Endodermal cell (in vitro differentiated cells): ENCODE measurements around the gene MAVS. TPM values are rescaled to one million over a fixed set of nuclear protein-coding genes. Genes with fewer than 3 reads are reported as not detected.
"Not testable (repeated sequence)": the region's sequence is repeated elsewhere in the genome, so short reads cannot be mapped to it uniquely, and the experiment has no call there.

ENCODE experiments used
- DNase-seq: peaks from one replicate; pipeline ENCODE4 v3.0.0-alpha.2; 2017
- H3K27ac ChIP-seq: 2 replicates; pipeline ENCODE4 v1.5.1; 2013; ENCODE audit warnings: mild to moderate bottlenecking, low read depth, low read length, moderate library complexity
- H3K27me3 ChIP-seq: 2 replicates; pipeline ENCODE4 v1.6.1; 2013; ENCODE audit warnings: mild to moderate bottlenecking, low read length, moderate library complexity; ENCODE audit not compliant: insufficient read depth, control insufficient read depth, poor library complexity, severe bottlenecking
- H3K36me3 ChIP-seq: 2 replicates; pipeline ENCODE4 v1.7.0; 2013; ENCODE audit warnings: mild to moderate bottlenecking, low read length, moderate library complexity; ENCODE audit not compliant: control insufficient read depth, insufficient read depth
- H3K4me1 ChIP-seq: one replicate; pipeline ENCODE4 v1.7.0; 2013; ENCODE audit warnings: low read length; ENCODE audit not compliant: control insufficient read depth, insufficient read depth
- H3K4me3 ChIP-seq: 2 replicates; pipeline ENCODE4 v1.5.1; 2013; ENCODE audit warnings: mild to moderate bottlenecking, low read length, moderate library complexity
- H3K9ac ChIP-seq: 2 replicates; pipeline ENCODE4 v1.6.1; 2013; ENCODE audit warnings: mild to moderate bottlenecking, low read length, moderate library complexity; ENCODE audit not compliant: poor library complexity, severe bottlenecking; ENCODE audit errors: extremely low read depth
- H3K9me3 ChIP-seq: 2 replicates; pipeline ENCODE4 v1.6.1; 2013; ENCODE audit warnings: mild to moderate bottlenecking, low read length, moderate library complexity; ENCODE audit not compliant: control insufficient read depth
- H3K27ac Mint-ChIP-seq: 2 replicates; pipeline ENCODE4 v1.8.0; 2020; ENCODE audit warnings: mixed read lengths
- H3K27me3 Mint-ChIP-seq: 2 replicates; pipeline ENCODE4 v1.8.0; 2021; ENCODE audit warnings: mild to moderate bottlenecking, mixed read lengths; ENCODE audit not compliant: insufficient read depth
- H3K36me3 Mint-ChIP-seq: 2 replicates; pipeline ENCODE4 v1.8.0; 2020; ENCODE audit warnings: low read depth, mixed read lengths
- H3K4me1 Mint-ChIP-seq: 2 replicates; pipeline ENCODE4 v1.8.0; 2020; ENCODE audit warnings: mixed read lengths
- H3K4me3 Mint-ChIP-seq: 2 replicates; pipeline ENCODE4 v1.8.0; 2020; ENCODE audit warnings: mild to moderate bottlenecking, moderate library complexity, mixed read lengths
- H3K9me3 Mint-ChIP-seq: 2 replicates; pipeline ENCODE4 v1.8.0; 2020; ENCODE audit warnings: mild to moderate bottlenecking, mixed read lengths
- CTCF ChIP-seq: fragments of 200-600 bp; sonication (generic); conservative IDR thresholded peaks from 2 replicates; pipeline ENCODE4 v1.5.0; 2021; ENCODE audit warnings: antibody characterized with exemption, mild to moderate bottlenecking
- WGBS, 2 experiments: methylation state at CpG; one replicate each; pipeline versions ENCODE4 v1.1.5 to v1.1.7; 2013; ENCODE audit warnings: missing lambda C conversion rate in 2 of 2, mixed read lengths in 1 of 2; ENCODE audit not compliant: insufficient coverage in 1 of 2, insufficient read length in 1 of 2; 5-methylcytosine and 5-hydroxymethylcytosine counted together
- total RNA-seq, 2 donors: library from RNA; stranded (reverse); fragmentation: NEBNext Ultra II Directional in 1 of 2; extraction: Animal tissue kit (Norgen Biotek cat#: 25700) in 1 of 2; gene quantifications; 2 replicates in 1 of 2; 3 replicates in 1 of 2; pipeline ENCODE4 v1.2.1, GENCODE V29; 2021

Gene MAVS
- total RNA-seq, 2 donors from 2014 or later, result 43.1 to 43.2 TPM

- 76 to 77% methylated on average over 6 to 7 of the region's 7 CpGs for WGBS, 2 experiments
- peak overlapping the region; percentile 62 for H3K27ac Mint-ChIP-seq
- H3K27me3 Mint-ChIP-seq, result no peaks in the 10 kb centered on the region
- no peak overlapping the region for H3K4me3 ChIP-seq
- DNase-seq, result peak; percentile 81
- H3K4me3 Mint-ChIP-seq, result no peak overlapping the region
- H3K27ac ChIP-seq, result no peak overlapping the region
- no peaks in the 10 kb centered on the region for H3K9me3 ChIP-seq
- peaks cover 5% of the 10 kb centered on the region for H3K4me1 Mint-ChIP-seq
- peaks cover 16% of the 10 kb centered on the region for H3K36me3 ChIP-seq
- TF ChIP-seq CTCF, result peak; percentile 68
- H3K9me3 Mint-ChIP-seq, result no peaks in the 10 kb centered on the region
- H3K9ac ChIP-seq, result no peak overlapping the region
- H3K27me3 ChIP-seq, result no peaks in the 10 kb centered on the region
- H3K36me3 Mint-ChIP-seq, result peaks cover 19% of the 10 kb centered on the region
- no peaks in the 10 kb centered on the region for H3K4me1 ChIP-seq
Measured at GRCh38 chr20:3825526-3825925, 21.1 kb upstream of the MAVS start.

- H3K36me3 ChIP-seq, result peaks cover 16% of the 10 kb centered on the region
- H3K4me1 ChIP-seq, result no peaks in the 10 kb centered on the region
- Mint-ChIP-seq H3K36me3 (peaks cover 19% of the 10 kb centered on the region), H3K27ac (no peak overlapping the region), H3K9me3 (no peaks in the 10 kb centered on the region), H3K4me3 (no peak overlapping the region), H3K4me1 (peaks cover 3% of the 10 kb centered on the region), H3K27me3 (no peaks in the 10 kb centered on the region)
- no peak for DNase-seq
- H3K27ac ChIP-seq, result no peak overlapping the region
- no peaks in the 10 kb centered on the region for H3K9me3 ChIP-seq
- no peaks in the 10 kb centered on the region for H3K27me3 ChIP-seq
- H3K9ac ChIP-seq, result no peak overlapping the region
- H3K4me3 ChIP-seq, result no peak overlapping the region
- no peak for TF ChIP-seq CTCF
- WGBS, 2 experiments, result 90 to 100% methylated on average over 2 to 4 of the region's 4 CpGs
Measured at GRCh38 chr20:3826420-3826819, 20.2 kb upstream of the MAVS start.

- H3K4me3 ChIP-seq, result no peak overlapping the region
- peaks cover 5% of the 10 kb centered on the region for H3K36me3 ChIP-seq
- Mint-ChIP-seq H3K4me1 (peaks cover 3% of the 10 kb centered on the region), H3K9me3 (no peaks in the 10 kb centered on the region), H3K36me3 (peaks cover 15% of the 10 kb centered on the region), H3K27ac (no peak overlapping the region), H3K4me3 (no peak overlapping the region), H3K27me3 (no peaks in the 10 kb centered on the region)
- no peaks in the 10 kb centered on the region for H3K27me3 ChIP-seq
- no peaks in the 10 kb centered on the region for H3K9me3 ChIP-seq
- WGBS, 2 experiments, result 77 to 90% methylated on average over 3 of the region's 3 CpGs
- no peaks in the 10 kb centered on the region for H3K4me1 ChIP-seq
- no peak overlapping the region for H3K27ac ChIP-seq
- no peak for TF ChIP-seq CTCF
- DNase-seq, result no peak
- H3K9ac ChIP-seq, result no peak overlapping the region
Measured at GRCh38 chr20:3828798-3829197, 17.8 kb upstream of the MAVS start.

- DNase-seq, H3K27ac Mint-ChIP-seq, H3K27me3 Mint-ChIP-seq, H3K4me3 Mint-ChIP-seq, H3K27ac ChIP-seq, H3K9me3 Mint-ChIP-seq, H3K9ac ChIP-seq, H3K4me1 Mint-ChIP-seq, H3K27me3 ChIP-seq, H3K9me3 ChIP-seq, H3K4me3 ChIP-seq, H3K36me3 ChIP-seq, H3K4me1 ChIP-seq: not testable (repeated sequence)
- peaks cover 15% of the 10 kb centered on the region for H3K36me3 Mint-ChIP-seq
- 90 to 100% methylated on average over 2 to 5 of the region's 5 CpGs for WGBS, 2 experiments
Measured at GRCh38 chr20:3829891-3830290, 16.7 kb upstream of the MAVS start.
